Loucy (cell line): Measurements from ENCODE around the gene CASQ2.

ENCODE experiments used
- H2AFZ ChIP-seq: fragments of 200-600 bp; sonication (generic); 2 replicates; pipeline ENCODE4 v1.6.0; 2016; ENCODE audit warnings: antibody characterized with exemption, mild to moderate bottlenecking, low read length, moderate library complexity
- H3F3A ChIP-seq: fragments of 200-600 bp; 2 replicates; pipeline ENCODE4 v1.6.0; 2016; ENCODE audit warnings: antibody characterized with exemption, low read depth, mild to moderate bottlenecking
- H3K27me3 ChIP-seq: fragments of 200-600 bp; sonication (generic); 2 replicates; pipeline ENCODE4 v1.6.1; 2014; ENCODE audit warnings: low read length, mild to moderate bottlenecking; ENCODE audit not compliant: insufficient read depth, poor library complexity, severe bottlenecking
- H3K36me3 ChIP-seq: fragments of 200-600 bp; sonication (generic); 2 replicates; pipeline ENCODE4 v1.6.1; 2016; ENCODE audit warnings: low read length; ENCODE audit not compliant: insufficient read depth
- H3K4me1 ChIP-seq: fragments of 200-600 bp; sonication (generic); 2 replicates; pipeline ENCODE4 v1.5.1; 2014; ENCODE audit warnings: low read length, mild to moderate bottlenecking; ENCODE audit not compliant: insufficient read depth, poor library complexity, severe bottlenecking
- H3K4me2 ChIP-seq: fragments of 200-600 bp; sonication (generic); 2 replicates; pipeline ENCODE4 v1.6.0; 2014; ENCODE audit warnings: antibody characterized with exemption, low read length, low read depth, mild to moderate bottlenecking; ENCODE audit not compliant: poor library complexity, severe bottlenecking
- H3K4me3 ChIP-seq: fragments of 200-600 bp; sonication (generic); 2 replicates; pipeline ENCODE4 v1.5.1; 2014; ENCODE audit warnings: low read length, mild to moderate bottlenecking, mixed read lengths; ENCODE audit not compliant: poor library complexity, severe bottlenecking
- H3K79me2 ChIP-seq: fragments of 200-600 bp; sonication (generic); 2 replicates; pipeline ENCODE4 v1.6.1; 2014; ENCODE audit warnings: low read length; ENCODE audit not compliant: insufficient read depth
- H3K9ac ChIP-seq: fragments of 200-600 bp; sonication (generic); 2 replicates; pipeline ENCODE4 v1.6.0; 2014; ENCODE audit warnings: mild to moderate bottlenecking, low read depth, low read length, moderate library complexity; ENCODE audit not compliant: poor library complexity, severe bottlenecking
- H3K9me2 ChIP-seq: fragments of 200-600 bp; sonication (generic); replicated peaks from 2 replicates; pipeline ENCODE4 v1.6.1; 2016; ENCODE audit warnings: low read depth, low read length, mixed read lengths
- H3K9me3 ChIP-seq: fragments of 200-600 bp; sonication (generic); 2 replicates; pipeline ENCODE4 v1.6.1; 2014; ENCODE audit warnings: mild to moderate bottlenecking, antibody characterized with exemption, low read length, low read depth; ENCODE audit not compliant: insufficient read depth
- H4K20me1 ChIP-seq: fragments of 200-600 bp; sonication (generic); 2 replicates; pipeline ENCODE4 v1.6.0; 2014; ENCODE audit warnings: antibody characterized with exemption, low read length, mild to moderate bottlenecking; ENCODE audit not compliant: insufficient read depth, poor library complexity, severe bottlenecking
- CTCF ChIP-seq: fragments of 200-600 bp; sonication (generic); conservative IDR thresholded peaks from 2 replicates; pipeline ENCODE4 v1.5.1; 2014; ENCODE audit warnings: mild to moderate bottlenecking, antibody characterized with exemption, low read length
- EZH2phosphoT487 ChIP-seq: fragments of 200-600 bp; IDR thresholded peaks from 2 replicates; pipeline ENCODE4 v1.6.1; 2018; ENCODE audit warnings: antibody characterized with exemption, mild to moderate bottlenecking, moderate library complexity, borderline replicate concordance

CASQ2 gene

GRCh38 chr1:115765091-115765490 lies 3.4 kb downstream of the CASQ2 start:
- Histone ChIP-seq H3K9me2 (no peaks in the 10 kb centered on the region), H3K36me3 (no peaks in the 10 kb centered on the region), H2AFZ (no peak overlapping the region), H3K4me1 (no peaks in the 10 kb centered on the region), H4K20me1 (no peaks in the 10 kb centered on the region), H3K4me2 (no peak overlapping the region), H3K9me3 (no peaks in the 10 kb centered on the region), H3K79me2 (no peaks in the 10 kb centered on the region), H3K27me3 (no peaks in the 10 kb centered on the region), H3F3A (no peaks in the 10 kb centered on the region), H3K4me3 (no peak overlapping the region), H3K9ac (no peak overlapping the region)
- TF ChIP-seq EZH2phosphoT487 (no peak), CTCF (no peak)

GRCh38 chr1:115764541-115764940 lies 4.0 kb downstream of the CASQ2 start:
- H3K79me2 ChIP-seq = no peaks in the 10 kb centered on the region
- no peaks in the 10 kb centered on the region for H3K9me3 ChIP-seq
- H3F3A ChIP-seq = no peaks in the 10 kb centered on the region
- TF ChIP-seq EZH2phosphoT487 (no peak), CTCF (peak; percentile 66)
- H3K9ac ChIP-seq = no peak overlapping the region
- no peak overlapping the region for H2AFZ ChIP-seq
- no peak overlapping the region for H3K4me3 ChIP-seq
- H3K9me2 ChIP-seq = no peaks in the 10 kb centered on the region
- no peak overlapping the region for H3K4me2 ChIP-seq
- H4K20me1 ChIP-seq = no peaks in the 10 kb centered on the region
- no peaks in the 10 kb centered on the region for H3K36me3 ChIP-seq
- no peaks in the 10 kb centered on the region for H3K4me1 ChIP-seq
- no peaks in the 10 kb centered on the region for H3K27me3 ChIP-seq

- Histone ChIP-seq H3K4me3 (no peak overlapping the region), H3K36me3 (no peaks in the 10 kb centered on the region), H3F3A (no peaks in the 10 kb centered on the region), H3K9me2 (no peaks in the 10 kb centered on the region), H3K4me1 (no peaks in the 10 kb centered on the region), H3K79me2 (no peaks in the 10 kb centered on the region), H2AFZ (no peak overlapping the region), H3K4me2 (no peak overlapping the region), H3K27me3 (no peaks in the 10 kb centered on the region), H3K9ac (no peak overlapping the region), H3K9me3 (no peaks in the 10 kb centered on the region), H4K20me1 (no peaks in the 10 kb centered on the region)
- no peak for TF ChIP-seq EZH2phosphoT487
- TF ChIP-seq CTCF = no peak
Measured at GRCh38 chr1:115762779-115763178, 5.7 kb downstream of the CASQ2 start.
